ENCODE data around the gene POR. TPM values are rescaled to one million over a fixed set of nuclear protein-coding genes. Genes with fewer than 3 reads are reported as not detected.

The POR gene
- total RNA-seq, 1 donor: 35.2 TPM

GRCh38 chr7:75925717-75926435, 10.9 kb downstream of the POR start:
- no peak for TF ChIP-seq CTCF (IDR thresholded peaks at IDR 0.05; ENCODE audit: insufficient read depth, low read length)
- no peak for DNase-seq (ENCODE audit: low read depth)
- no peak overlapping the region for H3K4me3 ChIP-seq (ENCODE audit: low read depth, low read length)

GRCh38 chr7:75928568-75928914, 13.6 kb downstream of the POR start:
- DNase-seq (ENCODE audit: low read depth): no peak
- TF ChIP-seq CTCF (IDR thresholded peaks at IDR 0.05; ENCODE audit: insufficient read depth, low read length): no peak
- no peak overlapping the region for H3K4me3 ChIP-seq (ENCODE audit: low read depth, low read length)

GRCh38 chr7:75931680-75932079, 16.7 kb downstream of the POR start:
- no peak for DNase-seq (ENCODE audit: low read depth)
- no peak for TF ChIP-seq CTCF (IDR thresholded peaks at IDR 0.05; ENCODE audit: insufficient read depth, low read length)
- no peak overlapping the region for H3K4me3 ChIP-seq (ENCODE audit: low read depth, low read length)

- H3K4me3 ChIP-seq (ENCODE audit: low read depth, low read length): no peak overlapping the region
Measured at GRCh38 chr7:75937958-75938786, 23.2 kb downstream of the POR start.

GRCh38 chr7:75938921-75939320, 24.0 kb downstream of the POR start:
- H3K4me3 ChIP-seq (ENCODE audit: low read depth, low read length): no peak overlapping the region
- no peak for TF ChIP-seq CTCF (IDR thresholded peaks at IDR 0.05; ENCODE audit: insufficient read depth, low read length)
- DNase-seq (ENCODE audit: low read depth): no peak

More at GRCh38 chr7:75937958-75938786, 23.2 kb downstream of the POR start:
- peak; percentile 88 for DNase-seq (ENCODE audit: low read depth)
- no peak for TF ChIP-seq CTCF (IDR thresholded peaks at IDR 0.05; ENCODE audit: insufficient read depth, low read length)

GRCh38 chr7:75943864-75944263, 28.9 kb downstream of the POR start:
- TF ChIP-seq CTCF (IDR thresholded peaks at IDR 0.05; ENCODE audit: insufficient read depth, low read length): no peak
- DNase-seq (ENCODE audit: low read depth): peak; percentile 28
- H3K4me3 ChIP-seq (ENCODE audit: low read depth, low read length): no peak overlapping the region

Measured in fibroblast of the aortic adventitia (primary cell).